H9 (cell line): ENCODE results near the gene NECAB2. TPM values are rescaled to one million over a fixed set of nuclear protein-coding genes. Genes with fewer than 3 reads are reported as not detected.
A peak's percentile ranks its signal among the peaks of the same experiment; 100 is the strongest.

Experiments
- DNase-seq: peaks from one replicate; pipeline ENCODE4 v3.0.0-alpha.2; 2017
- H2AFZ ChIP-seq: one replicate; pipeline ENCODE4 v1.6.1; 2013; ENCODE audit warnings: mild to moderate bottlenecking, low read length, control low read depth, moderate library complexity
- H2AK5ac ChIP-seq: 2 replicates; pipeline ENCODE4 v1.6.1; 2013; ENCODE audit warnings: low read length, control low read depth, mixed read lengths; ENCODE audit not compliant: insufficient read length
- H2BK120ac ChIP-seq: one replicate; pipeline ENCODE4 v1.6.1; 2013; ENCODE audit warnings: low read depth, mild to moderate bottlenecking, low read length, control low read depth, inconsistent platforms; ENCODE audit not compliant: poor library complexity, severe bottlenecking
- H2BK12ac ChIP-seq: 2 replicates; pipeline ENCODE4 v1.6.1; 2013; ENCODE audit warnings: low read length, control low read depth, mixed read lengths, low read depth; ENCODE audit not compliant: insufficient read length
- H2BK15ac ChIP-seq: 2 replicates; pipeline ENCODE4 v1.6.1; 2013; ENCODE audit warnings: low read depth, low read length, control low read depth
- H2BK20ac ChIP-seq: one replicate; pipeline ENCODE4 v1.6.1; 2013; ENCODE audit warnings: low read depth, mild to moderate bottlenecking, low read length, control low read depth, inconsistent platforms; ENCODE audit not compliant: poor library complexity, severe bottlenecking
- H2BK5ac ChIP-seq: 2 replicates; pipeline ENCODE4 v1.6.1; 2013; ENCODE audit warnings: low read length, control low read depth, mixed read lengths; ENCODE audit not compliant: insufficient read length
- H3K14ac ChIP-seq: 2 replicates; pipeline ENCODE4 v1.6.1; 2013; ENCODE audit warnings: low read length, control low read depth; ENCODE audit not compliant: insufficient read depth
- H3K18ac ChIP-seq: 2 replicates; pipeline ENCODE4 v1.6.1; 2013; ENCODE audit warnings: low read depth, mild to moderate bottlenecking, mixed read lengths, low read length, control low read depth; ENCODE audit not compliant: insufficient read length
- H3K23ac ChIP-seq: 2 replicates; pipeline ENCODE4 v1.6.1; 2013; ENCODE audit warnings: low read length, control low read depth, mixed read lengths, low read depth; ENCODE audit not compliant: insufficient read length
- H3K23me2 ChIP-seq: 2 replicates; pipeline ENCODE4 v1.6.1; 2013; ENCODE audit warnings: low read depth, mild to moderate bottlenecking, mixed read lengths, low read length, control low read depth; ENCODE audit not compliant: insufficient read length, poor library complexity, severe bottlenecking
- H3K27ac ChIP-seq: 2 replicates; pipeline ENCODE4 v1.5.1; 2013; ENCODE audit warnings: low read length, control low read depth, mixed read lengths, low read depth; ENCODE audit not compliant: insufficient read length
- H3K27me3 ChIP-seq: 2 replicates; pipeline ENCODE4 v1.6.1; 2013; ENCODE audit warnings: low read length, control low read depth, inconsistent platforms; ENCODE audit not compliant: insufficient read depth
- H3K4ac ChIP-seq: 2 replicates; pipeline ENCODE4 v1.6.1; 2013; ENCODE audit warnings: low read depth, mild to moderate bottlenecking, control low read depth, inconsistent platforms, low read length, moderate library complexity
- H3K4me1 ChIP-seq: 2 replicates; pipeline ENCODE4 v1.6.1; 2013; ENCODE audit warnings: low read length, control low read depth, inconsistent platforms; ENCODE audit not compliant: insufficient read depth
- H3K4me2 ChIP-seq: 2 replicates; pipeline ENCODE4 v1.6.1; 2013; ENCODE audit warnings: low read length, control low read depth, mixed read lengths; ENCODE audit not compliant: insufficient read length, insufficient read depth
- H3K56ac ChIP-seq: 2 replicates; pipeline ENCODE4 v1.6.1; 2013; ENCODE audit warnings: low read depth, mild to moderate bottlenecking, mixed read lengths, low read length, control low read depth; ENCODE audit not compliant: insufficient read length
- H3K79me1 ChIP-seq: 2 replicates; pipeline ENCODE4 v1.6.1; 2013; ENCODE audit warnings: low read depth, mild to moderate bottlenecking, moderate library complexity, low read length, control low read depth, inconsistent platforms; ENCODE audit not compliant: insufficient read depth, poor library complexity, severe bottlenecking
- H3K79me2 ChIP-seq: 2 replicates; pipeline ENCODE4 v1.6.1; 2013; ENCODE audit warnings: low read length, control low read depth, inconsistent platforms; ENCODE audit not compliant: insufficient read depth
- H3K9ac ChIP-seq: 2 replicates; pipeline ENCODE4 v1.6.1; 2013; ENCODE audit warnings: low read length, control low read depth, mixed read lengths; ENCODE audit not compliant: insufficient read length; ENCODE audit errors: extremely low read depth
- H3K9me3 ChIP-seq: one replicate; pipeline ENCODE4 v1.6.1; 2013; ENCODE audit warnings: low read depth, low read length, inconsistent platforms; ENCODE audit not compliant: control insufficient read depth
- H3T11ph ChIP-seq: one replicate; pipeline ENCODE4 v1.6.1; 2013; ENCODE audit warnings: mild to moderate bottlenecking, low read length, control low read depth, inconsistent platforms
- H4K20me1 ChIP-seq: one replicate; pipeline ENCODE4 v1.6.1; 2013; ENCODE audit not compliant: control insufficient read depth, insufficient read length, insufficient read depth
- H4K5ac ChIP-seq: 2 replicates; pipeline ENCODE4 v1.6.1; 2013; ENCODE audit warnings: low read depth, mild to moderate bottlenecking, mixed read lengths, low read length, control low read depth; ENCODE audit not compliant: insufficient read length
- H4K8ac ChIP-seq: replicated peaks from 2 replicates; pipeline ENCODE4 v1.6.1; 2013; ENCODE audit warnings: low read length, control low read depth, mixed read lengths, low read depth; ENCODE audit not compliant: insufficient read length
- H4K91ac ChIP-seq: 2 replicates; pipeline ENCODE4 v1.6.1; 2013; ENCODE audit warnings: low read depth, mild to moderate bottlenecking, moderate library complexity, mixed read lengths, low read length, control low read depth; ENCODE audit not compliant: insufficient read length
- H3K27ac Mint-ChIP-seq, 3 experiments: 2 replicates in 2 of 3; 3 replicates in 1 of 3; pipeline ENCODE4 v1.8.0; 2020 to 2021; ENCODE audit warnings: mixed read lengths in 3 of 3, mild to moderate bottlenecking in 1 of 3, moderate library complexity in 1 of 3
- H3K27me3 Mint-ChIP-seq: 2 replicates; pipeline ENCODE4 v1.8.0; 2021; ENCODE audit warnings: low read depth, mild to moderate bottlenecking, moderate library complexity, mixed read lengths
- H3K36me3 Mint-ChIP-seq, 3 experiments: 2 replicates in 2 of 3; 3 replicates in 1 of 3; pipeline ENCODE4 v1.8.0; 2020 to 2021; ENCODE audit warnings: low read depth in 3 of 3, mixed read lengths in 3 of 3; ENCODE audit not compliant: insufficient read depth in 1 of 3
- H3K4me1 Mint-ChIP-seq, 2 experiments: 2 replicates each; pipeline ENCODE4 v1.8.0; 2020; ENCODE audit warnings: mixed read lengths in 2 of 2
- H3K4me3 Mint-ChIP-seq, 2 experiments: 2 replicates in 1 of 2; 3 replicates in 1 of 2; pipeline ENCODE4 v1.8.0; 2020 to 2021; ENCODE audit warnings: mild to moderate bottlenecking in 2 of 2, mixed read lengths in 2 of 2, moderate library complexity in 1 of 2
- H3K9me3 Mint-ChIP-seq, 2 experiments: 2 replicates in 1 of 2; 3 replicates in 1 of 2; pipeline ENCODE4 v1.8.0; 2020; ENCODE audit warnings: mild to moderate bottlenecking in 2 of 2, mixed read lengths in 2 of 2, moderate library complexity in 1 of 2
- CTCF ChIP-seq: fragments of 200-600 bp; sonication (generic); conservative IDR thresholded peaks from 3 replicates; pipeline ENCODE4 v1.8.0; 2021; ENCODE audit warnings: antibody characterized with exemption, mild to moderate bottlenecking
- WGBS: extraction: QIAGEN DNeasy Blood & Tissue Kit; methylation state at CpG from one replicate; pipeline ENCODE4 v1.1.7; 2013; ENCODE audit warnings: missing lambda C conversion rate, low lambda C conversion rate, mixed read lengths; ENCODE audit not compliant: insufficient read length; ENCODE audit errors: extremely low coverage; 5-methylcytosine and 5-hydroxymethylcytosine counted together
- total RNA-seq: library from RNA; stranded (reverse); gene quantifications from 2 replicates; pipeline ENCODE4 v1.2.1, GENCODE V29; 2021

The NECAB2 gene
- total RNA-seq, 1 experiment from 2014 or later, result 12.6 TPM

- Histone ChIP-seq H3K14ac (no peak overlapping the region), H4K91ac (no peak overlapping the region), H2AK5ac (no peak overlapping the region), H3K56ac (no peak overlapping the region), H4K8ac (no peak overlapping the region), H3K79me1 (no peaks in the 10 kb centered on the region), H4K5ac (no peak overlapping the region), H3K9me3 (no peaks in the 10 kb centered on the region), H2BK5ac (no peak overlapping the region), H3K79me2 (no peaks in the 10 kb centered on the region), H2AFZ (no peak overlapping the region), H3K4me1 (no peaks in the 10 kb centered on the region), H3K4me2 (no peak overlapping the region), H3K27me3 (no peaks in the 10 kb centered on the region), H3K23me2 (no peaks in the 10 kb centered on the region), H2BK120ac (no peak overlapping the region), H3K4ac (no peak overlapping the region), H3T11ph (no peak overlapping the region), H2BK20ac (no peak overlapping the region), H3K27ac (no peak overlapping the region), H3K23ac (no peak overlapping the region), H3K9ac (no peak overlapping the region), H2BK15ac (no peak overlapping the region), H3K18ac (no peak overlapping the region), H4K20me1 (no peaks in the 10 kb centered on the region), H2BK12ac (no peak overlapping the region)
- Mint-ChIP-seq H3K36me3 (peaks cover 0 to 8% (median 6%) of the 10 kb centered on the region in 3 experiments; a peak in 4 of 7 replicates), H3K4me1 (peaks cover 5 to 16% of the 10 kb centered on the region in 2 experiments), H3K9me3 (no peaks in the 10 kb centered on the region), H3K27ac (peak overlapping the region in 2 of 3 experiments; percentile 14 to 32; a peak in 2 of 7 replicates), H3K4me3 (no peak overlapping the region), H3K27me3 (peaks cover 12% of the 10 kb centered on the region)
- no peak for DNase-seq
- no peak for TF ChIP-seq CTCF
- no CpG with 5 or more reads among the region's 19 CpGs for WGBS
Observed at GRCh38 chr16:83936581-83937165, 31.4 kb upstream of the NECAB2 start.
